NCI-H69 (cell line): ENCODE data around the gene ATG9A.
"Not testable (repeated sequence)": the region's sequence is repeated elsewhere in the genome, so short reads cannot be mapped to it uniquely, and the experiment has no call there.

ENCODE experiments used
- DNase-seq: peaks from one replicate; lab custom pipeline; 2025; lab: John Stamatoyannopoulos, UW

The ATG9A gene

DNA sequence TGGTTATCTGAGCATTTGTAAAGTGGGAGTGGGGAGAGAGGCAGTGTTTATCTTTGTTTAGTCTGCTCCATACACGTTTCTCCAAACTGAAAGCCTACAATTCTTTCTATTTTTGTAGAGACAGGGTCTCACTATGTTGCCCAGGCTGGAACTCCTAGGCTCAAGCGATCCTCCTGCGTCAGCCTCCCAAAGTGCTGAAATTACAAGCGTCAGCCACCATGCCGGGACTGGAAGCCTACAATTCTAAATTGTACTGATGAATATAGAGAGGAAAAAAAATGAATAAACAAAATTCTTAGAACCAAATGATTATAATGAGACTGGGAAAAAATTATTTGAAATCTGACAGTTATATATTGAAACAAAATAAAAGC lies 24.3 kb downstream of the ATG9A start:
- DNase-seq, result no peak

- no peak for DNase-seq
Measured at GRCh38 chr2:219204425-219205164, 24.8 kb downstream of the ATG9A start.

- not testable (repeated sequence) for DNase-seq
Measured at GRCh38 chr2:219201331-219201730, 28.1 kb downstream of the ATG9A start.

GRCh38 chr2:219200502-219201326 lies 28.7 kb downstream of the ATG9A start:
- peak; percentile 22 for DNase-seq

DNA sequence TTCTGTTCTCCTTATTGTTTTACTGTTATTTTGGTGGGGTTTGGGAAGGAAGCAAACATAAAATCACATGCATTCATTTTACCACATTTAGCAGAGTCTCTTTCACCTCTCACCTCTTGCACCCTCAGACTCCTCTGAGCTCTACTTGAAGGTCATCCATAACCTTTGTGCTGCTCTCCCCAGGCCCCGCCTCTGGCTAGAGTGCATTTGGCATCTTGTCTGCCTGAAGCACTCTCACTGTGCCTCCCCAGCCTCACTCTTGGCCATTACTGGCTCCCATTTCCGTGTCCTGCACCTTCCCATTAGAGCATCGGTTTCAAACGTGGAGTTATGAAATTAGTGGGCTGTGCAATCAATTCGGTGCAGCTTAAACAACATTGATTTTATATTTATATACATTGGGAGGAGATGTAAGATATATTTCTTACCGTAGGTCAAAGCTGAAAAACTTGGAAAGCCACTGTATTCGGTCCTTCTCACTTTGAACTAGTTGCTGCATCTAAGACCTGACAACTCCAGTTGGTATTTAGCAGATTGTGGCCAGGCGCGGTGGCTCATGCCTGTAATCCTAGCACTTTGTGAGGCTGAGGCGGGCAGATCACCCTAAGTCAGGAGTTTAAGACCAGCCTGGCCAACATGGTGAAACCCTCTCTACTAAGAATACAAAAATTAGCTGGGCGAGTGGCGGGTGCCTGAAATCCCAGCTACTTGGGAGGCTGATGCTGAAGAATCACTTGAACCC lies 29.8 kb downstream of the ATG9A start:
- no peak for DNase-seq

DNA sequence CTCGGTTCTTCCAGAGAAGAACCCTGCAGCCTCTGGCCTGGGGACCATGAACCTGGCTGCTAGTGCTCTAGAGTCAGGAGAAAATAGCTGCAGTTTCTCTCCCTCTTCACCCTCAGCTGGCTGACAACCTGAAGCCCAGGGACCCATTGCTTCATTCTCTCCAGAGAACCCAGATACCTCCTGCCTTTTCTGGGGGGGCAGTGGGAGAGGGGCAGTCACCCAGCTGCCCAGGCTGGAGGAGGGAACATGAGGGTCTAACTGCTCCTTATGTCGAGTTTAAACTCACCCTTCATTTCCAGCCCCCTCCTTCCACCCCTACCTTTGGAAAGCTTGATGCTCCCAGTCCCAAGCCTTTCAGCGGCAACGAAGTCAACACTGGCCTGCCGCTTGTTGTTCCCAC lies 30.5 kb downstream of the ATG9A start:
- no peak for DNase-seq

DNA sequence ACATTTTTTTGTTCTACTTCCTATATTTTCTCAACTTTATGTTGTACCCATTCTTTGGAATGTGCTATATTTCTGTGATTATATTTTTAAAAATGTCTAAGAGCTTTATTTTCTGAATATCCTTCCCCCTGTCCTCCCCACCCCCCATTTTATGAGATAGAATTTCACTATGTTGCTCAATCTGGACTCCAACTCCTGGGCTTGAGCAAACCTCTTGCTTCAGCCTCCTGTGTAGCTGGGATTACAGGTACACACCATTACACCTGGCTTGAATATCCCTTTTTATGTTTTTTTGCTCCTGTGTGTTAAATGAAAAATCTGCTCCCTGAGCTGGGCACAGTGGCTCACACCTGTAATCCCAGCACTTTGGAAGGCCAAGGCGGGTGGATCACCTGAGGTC lies 32.0 kb downstream of the ATG9A start:
- no peak for DNase-seq

DNA sequence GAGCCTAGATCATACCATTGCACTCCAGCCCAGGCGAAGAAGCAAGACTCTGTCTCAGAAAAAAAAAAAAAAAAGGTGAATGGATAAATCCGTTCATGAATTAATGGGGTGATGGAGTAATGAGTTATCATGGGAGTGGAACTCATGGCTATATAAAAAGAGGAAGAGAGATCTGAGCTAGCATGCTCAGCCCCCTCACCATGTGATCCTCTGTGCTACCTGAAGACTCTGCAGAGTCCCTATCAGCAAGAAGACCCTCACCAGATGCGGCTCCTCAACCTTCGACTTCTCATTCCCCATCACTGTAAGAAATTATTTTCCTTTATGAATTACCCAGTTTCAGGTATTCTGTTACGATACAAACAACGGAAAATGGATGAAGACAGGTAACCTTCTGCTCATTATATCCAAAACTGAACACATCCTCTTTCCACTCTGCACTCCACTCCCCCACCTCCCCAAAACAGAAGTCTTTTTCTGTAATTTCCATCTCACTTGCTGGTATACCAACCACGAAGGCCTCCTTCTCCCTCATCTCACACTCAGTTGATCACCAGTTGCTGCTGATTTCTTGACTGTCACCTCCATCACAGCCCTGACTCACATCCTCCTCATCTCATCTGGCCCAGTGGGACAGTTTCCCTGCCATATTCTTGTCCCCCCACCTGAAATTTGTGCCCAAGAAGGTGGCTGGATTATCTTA lies 42.5 kb downstream of the ATG9A start:
- DNase-seq, result no peak

DNA sequence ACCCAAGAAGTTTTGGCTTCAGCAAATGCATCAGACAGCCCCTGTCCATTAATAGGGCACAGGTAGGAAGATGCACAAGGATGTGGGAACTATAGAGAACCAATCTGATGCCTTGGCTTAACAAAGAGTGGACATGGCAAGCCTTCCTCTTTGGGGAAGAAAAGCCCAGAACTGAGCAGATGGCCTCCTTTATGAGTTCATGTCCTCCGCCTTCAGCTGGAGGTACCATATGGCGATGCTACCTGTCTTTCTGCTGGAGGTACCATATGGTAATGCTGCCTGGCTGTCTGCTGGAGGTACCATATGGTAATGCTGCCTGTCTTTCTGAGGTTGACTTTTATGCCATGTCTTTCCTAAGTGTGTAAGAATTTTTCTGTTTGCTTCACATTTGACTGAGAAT lies 45.3 kb downstream of the ATG9A start:
- peak; percentile 88 for DNase-seq

- no peak for DNase-seq
Measured at GRCh38 chr2:219183151-219183772, 46.2 kb downstream of the ATG9A start.

GRCh38 chr2:219182331-219183150 lies 46.9 kb downstream of the ATG9A start:
- no peak for DNase-seq

DNA sequence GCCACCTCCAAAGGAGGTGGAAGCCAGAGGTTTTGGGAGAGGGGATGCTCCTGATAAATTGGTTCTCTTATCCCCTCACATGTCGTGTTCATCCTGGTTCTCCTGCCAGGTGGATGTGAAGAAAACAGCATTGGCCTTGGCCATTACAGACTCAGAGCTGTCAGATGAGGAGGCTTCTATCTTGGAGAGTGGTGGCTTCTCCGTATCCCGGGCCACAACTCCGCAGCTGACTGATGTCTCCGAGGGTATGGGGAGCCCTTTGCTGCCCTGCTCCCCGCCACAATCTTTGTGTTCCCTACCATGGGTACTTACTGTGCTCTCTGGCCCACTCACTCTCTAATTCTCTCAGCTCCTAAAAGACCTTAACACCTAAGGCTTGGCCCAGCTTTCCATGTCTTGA lies 47.9 kb downstream of the ATG9A start:
- no peak for DNase-seq

DNA sequence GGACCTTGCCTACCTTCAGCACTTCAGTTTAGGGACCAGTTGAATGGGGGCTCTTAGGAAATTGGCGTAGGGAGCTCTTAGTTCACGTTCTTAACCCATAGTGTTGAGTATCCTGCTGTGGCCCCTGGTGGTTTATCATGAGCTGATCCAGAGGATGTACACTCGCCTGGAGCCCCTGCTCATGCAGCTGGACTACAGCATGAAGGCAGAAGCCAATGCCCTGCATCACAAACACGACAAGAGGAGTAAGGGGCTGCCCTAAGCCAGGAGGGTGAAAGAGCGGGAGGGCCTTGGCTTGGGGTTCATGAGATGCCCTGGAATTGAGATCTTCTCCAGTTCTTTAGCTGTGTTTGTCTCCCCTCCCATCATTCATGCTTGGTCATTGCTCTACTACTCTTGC lies 48.5 kb downstream of the ATG9A start:
- no peak for DNase-seq

- DNase-seq, result no peak
Measured at GRCh38 chr2:219179601-219180465, 49.6 kb downstream of the ATG9A start.

- peak; percentile 44 for DNase-seq
Measured at GRCh38 chr2:219178377-219179175, 50.9 kb downstream of the ATG9A start.

- peak; percentile 87 for DNase-seq
Measured at GRCh38 chr2:219177552-219178376, 51.7 kb downstream of the ATG9A start, which contains the start of gene RETREG2. RETREG2 (plus strand) TSS chr2:219178275; CDS start chr2:219178353, 78 bp downstream.

DNA sequence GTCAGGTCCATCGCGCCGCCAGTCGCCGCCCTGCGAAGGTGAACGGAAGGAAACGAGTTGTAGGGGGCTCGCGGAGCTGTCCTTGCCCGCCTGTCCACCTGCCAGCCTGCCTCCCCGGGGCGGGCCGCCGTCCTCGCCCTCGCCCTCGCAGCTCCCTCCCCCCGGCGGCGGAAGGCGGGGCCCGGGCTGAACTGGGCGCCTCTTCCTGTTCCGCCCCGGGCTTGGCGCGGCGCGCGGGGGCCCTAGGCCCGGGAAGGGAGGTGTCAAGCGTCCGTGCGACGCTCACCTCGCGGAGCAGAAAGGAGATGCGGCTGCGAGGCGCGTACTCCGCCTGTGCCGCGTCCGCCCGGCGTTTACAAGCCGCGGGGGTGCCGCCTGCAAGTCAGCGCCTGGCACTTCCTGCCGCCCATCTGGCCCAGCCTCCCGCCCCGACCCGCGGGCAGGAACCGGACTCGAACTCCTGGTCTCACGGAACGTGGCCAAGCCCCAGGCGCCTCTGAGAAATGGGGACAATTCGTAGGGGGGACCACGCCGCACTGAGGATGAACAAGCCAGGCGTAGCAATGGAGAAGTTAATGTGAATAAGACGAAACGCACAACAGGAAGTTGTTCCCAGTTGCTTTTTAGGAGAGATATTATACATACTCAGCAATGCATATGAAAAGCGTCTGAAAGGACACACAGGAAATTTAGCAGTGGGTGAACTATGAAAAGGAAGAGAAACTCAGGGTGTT lies 52.5 kb downstream of the ATG9A start, which contains the start of gene CNPPD1:
TSS of gene CNPPD1 (minus strand) at position 108 of the 734 bp plus-strand sequence. CDS start at position 11, 97 bp downstream.
- DNase-seq, result peak; percentile 92
